T-helper 17 cell (primary cell): ENCODE results near the gene GPR142. TPM values are rescaled to one million over a fixed set of nuclear protein-coding genes. Genes with fewer than 3 reads are reported as not detected.
A peak's percentile ranks its signal among the peaks of the same experiment; 100 is the strongest.

Source experiments
- ATAC-seq: fragments of 150-1000 bp; cut with Tn5 transposase; 2 replicates; pipeline ENCODE4 v1.10.0; 2021; ENCODE audit warnings: mild to moderate bottlenecking, moderate library complexity
- DNase-seq, 3 donors: peaks; one replicate each; pipeline versions ENCODE4 v3.0.0 to v3.0.0-alpha.2; 2020 to 2021
- H3K9me3 ChIP-seq: one replicate; pipeline ENCODE4 v1.7.0; 2013; ENCODE audit warnings: low read length, mild to moderate bottlenecking; ENCODE audit not compliant: control insufficient read depth, poor library complexity, severe bottlenecking
- H3K27ac Mint-ChIP-seq: one replicate; pipeline ENCODE4 v1.8.0; 2022; ENCODE audit warnings: mild to moderate bottlenecking, moderate library complexity, mixed read lengths
- H3K27me3 Mint-ChIP-seq: one replicate; pipeline ENCODE4 v1.8.0; 2022; ENCODE audit warnings: mixed read lengths
- H3K36me3 Mint-ChIP-seq: one replicate; pipeline ENCODE4 v1.8.0; 2022; ENCODE audit warnings: low read depth, mixed read lengths
- H3K4me1 Mint-ChIP-seq: one replicate; pipeline ENCODE4 v1.8.0; 2022; ENCODE audit warnings: mild to moderate bottlenecking, mixed read lengths
- H3K4me3 Mint-ChIP-seq: one replicate; pipeline ENCODE4 v1.8.0; 2022; ENCODE audit warnings: mild to moderate bottlenecking, moderate library complexity, mixed read lengths
- total RNA-seq, 4 donors: library from RNA in 2 of 4; stranded (reverse) in 2 of 4; gene quantifications; one replicate each; pipeline ENCODE4 v1.2.3 and lab custom pipeline; 2022 to 2026

GPR142 gene
- total RNA-seq, 2 donors from 2014 or later: not detected

- peak overlapping the region; percentile 49 for H3K4me3 Mint-ChIP-seq
Observed at GRCh38 chr17:74351552-74352210, 15.6 kb upstream of the GPR142 start.

DNA sequence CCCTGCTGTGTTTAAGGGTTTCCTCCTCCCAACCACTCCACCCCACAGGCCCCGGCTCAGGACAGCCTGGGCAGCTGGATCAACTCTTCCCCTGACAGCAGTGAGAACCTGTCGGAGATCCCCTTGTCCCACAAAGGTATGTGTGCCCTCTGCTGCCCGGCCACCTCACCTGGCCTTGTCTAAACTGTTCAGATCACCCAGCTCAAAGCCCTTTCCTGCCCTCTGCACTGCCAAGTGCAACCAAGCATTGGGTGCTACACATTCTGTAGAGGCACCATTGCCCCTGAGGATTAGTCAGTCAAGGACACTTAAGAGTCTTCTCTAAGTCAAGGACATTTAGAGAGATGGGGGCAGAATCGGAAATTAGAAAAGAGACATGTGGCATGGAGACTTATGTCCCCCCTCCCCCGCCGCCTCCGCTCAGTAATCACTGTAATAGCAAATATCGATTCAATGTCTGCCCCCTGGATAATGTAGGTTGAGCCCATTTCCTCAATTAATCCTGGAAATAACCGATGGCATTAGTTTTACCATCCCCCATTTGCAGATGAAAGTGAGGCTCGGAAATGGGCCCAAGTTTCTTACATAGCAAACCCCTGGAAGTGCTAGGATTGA is 13.8 kb upstream of the GPR142 start:
- no peaks in the 10 kb centered on the region for H3K9me3 ChIP-seq
- DNase-seq (no peak), ATAC-seq (no peak)
- no peak overlapping the region for H3K4me3 Mint-ChIP-seq
- peaks cover 8% of the 10 kb centered on the region for H3K4me1 Mint-ChIP-seq
- no peaks in the 10 kb centered on the region for H3K36me3 Mint-ChIP-seq
- peaks cover 59% of the 10 kb centered on the region for H3K27me3 Mint-ChIP-seq
- H3K27ac Mint-ChIP-seq: no peak overlapping the region

More at GRCh38 chr17:74351552-74352210, 15.6 kb upstream of the GPR142 start:
- ATAC-seq (peak; percentile 44), DNase-seq (no peak)
- Mint-ChIP-seq H3K27ac (no peak overlapping the region), H3K4me1 (peaks cover 7% of the 10 kb centered on the region), H3K36me3 (no peaks in the 10 kb centered on the region), H3K27me3 (peaks cover 63% of the 10 kb centered on the region)
- H3K9me3 ChIP-seq: no peaks in the 10 kb centered on the region

DNA sequence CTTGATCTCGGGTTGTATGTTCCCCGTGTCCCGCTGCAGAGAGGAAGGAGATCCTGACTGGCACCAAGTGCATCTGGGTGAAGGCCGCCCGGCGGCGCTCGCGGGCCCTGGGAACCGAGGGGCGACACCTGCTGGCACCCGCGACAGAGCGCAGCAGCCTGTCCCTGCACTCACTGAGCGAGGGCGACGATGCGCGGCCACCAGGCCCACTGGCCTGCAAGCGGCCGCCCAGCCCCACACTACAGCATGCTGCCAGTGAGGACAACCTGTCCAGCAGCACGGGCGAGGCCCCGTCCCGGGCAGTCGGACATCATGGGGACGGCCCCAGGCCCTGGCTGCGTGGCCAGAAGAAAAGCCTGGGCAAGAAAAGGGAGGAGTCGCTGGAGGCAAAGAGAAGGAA is 13.2 kb upstream of the GPR142 start:
- DNase-seq (peak; percentile 33 to 47 (median 43)), ATAC-seq (peak; percentile 73)
- no peaks in the 10 kb centered on the region for H3K9me3 ChIP-seq
- Mint-ChIP-seq H3K27ac (no peak overlapping the region), H3K27me3 (peaks cover 57% of the 10 kb centered on the region), H3K4me3 (no peak overlapping the region), H3K4me1 (peaks cover 9% of the 10 kb centered on the region), H3K36me3 (no peaks in the 10 kb centered on the region)

GRCh38 chr17:74354561-74354960 is 12.7 kb upstream of the GPR142 start:
- DNase-seq (no peak), ATAC-seq (no peak)
- no peak overlapping the region for H3K4me3 Mint-ChIP-seq
- no peak overlapping the region for H3K27ac Mint-ChIP-seq
- H3K9me3 ChIP-seq: no peaks in the 10 kb centered on the region
- no peaks in the 10 kb centered on the region for H3K36me3 Mint-ChIP-seq
- H3K27me3 Mint-ChIP-seq: peaks cover 59% of the 10 kb centered on the region
- H3K4me1 Mint-ChIP-seq: peaks cover 9% of the 10 kb centered on the region

GRCh38 chr17:74355065-74355464 is 12.2 kb upstream of the GPR142 start:
- Mint-ChIP-seq H3K4me1 (peaks cover 9% of the 10 kb centered on the region), H3K4me3 (no peak overlapping the region)

DNA sequence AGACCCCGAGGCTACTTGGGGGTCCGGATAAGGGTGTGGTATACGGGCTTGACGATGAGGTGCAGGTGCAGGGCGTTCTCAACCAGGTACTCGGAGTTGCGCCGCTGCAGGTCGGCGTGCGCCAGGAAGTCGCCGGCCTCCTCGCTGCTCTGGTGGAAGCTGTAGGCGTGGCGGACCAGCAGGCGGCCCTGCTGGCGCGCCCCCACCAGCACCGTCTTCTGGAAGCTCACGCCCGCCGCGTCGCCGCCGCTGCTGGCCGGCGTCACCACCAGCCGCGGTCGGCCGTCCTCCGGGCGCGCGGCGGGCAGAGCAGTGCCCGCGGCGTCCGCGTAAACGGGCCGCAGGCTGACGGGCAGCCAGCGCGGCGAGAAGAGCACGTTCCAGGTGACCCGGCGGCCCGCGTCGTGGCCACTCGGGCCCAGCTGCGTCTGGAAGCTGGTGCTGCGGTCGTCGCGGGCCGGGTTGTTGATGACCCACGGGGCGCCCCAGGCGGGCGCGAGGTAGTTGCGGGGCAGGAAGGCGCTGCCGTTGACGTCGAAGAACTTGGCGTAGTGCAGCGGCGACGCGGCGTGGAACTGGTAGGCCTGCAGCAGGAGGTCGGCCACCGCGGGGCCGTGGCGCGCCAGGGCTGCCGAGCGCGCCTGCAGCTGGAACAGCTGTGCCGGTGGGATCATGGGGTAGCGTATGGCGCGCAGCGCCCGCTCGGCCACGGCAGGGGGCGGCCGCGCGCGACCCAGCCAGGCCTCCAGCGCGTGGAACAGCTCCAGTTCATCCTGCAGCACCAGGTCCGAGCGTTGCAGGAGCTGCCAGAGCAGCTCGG is 10.4 kb upstream of the GPR142 start:
- Mint-ChIP-seq H3K27me3 (peaks cover 65% of the 10 kb centered on the region), H3K4me3 (peak overlapping the region; percentile 53), H3K36me3 (no peaks in the 10 kb centered on the region), H3K4me1 (peaks cover 9% of the 10 kb centered on the region), H3K27ac (no peak overlapping the region)
- H3K9me3 ChIP-seq: no peaks in the 10 kb centered on the region
- no peak for DNase-seq
- ATAC-seq: peak; percentile 45

More at GRCh38 chr17:74355065-74355464, 12.2 kb upstream of the GPR142 start:
- no peak overlapping the region for H3K27ac Mint-ChIP-seq
- no peaks in the 10 kb centered on the region for H3K9me3 ChIP-seq
- ATAC-seq (no peak), DNase-seq (no peak)
- no peaks in the 10 kb centered on the region for H3K36me3 Mint-ChIP-seq
- peaks cover 61% of the 10 kb centered on the region for H3K27me3 Mint-ChIP-seq

DNA sequence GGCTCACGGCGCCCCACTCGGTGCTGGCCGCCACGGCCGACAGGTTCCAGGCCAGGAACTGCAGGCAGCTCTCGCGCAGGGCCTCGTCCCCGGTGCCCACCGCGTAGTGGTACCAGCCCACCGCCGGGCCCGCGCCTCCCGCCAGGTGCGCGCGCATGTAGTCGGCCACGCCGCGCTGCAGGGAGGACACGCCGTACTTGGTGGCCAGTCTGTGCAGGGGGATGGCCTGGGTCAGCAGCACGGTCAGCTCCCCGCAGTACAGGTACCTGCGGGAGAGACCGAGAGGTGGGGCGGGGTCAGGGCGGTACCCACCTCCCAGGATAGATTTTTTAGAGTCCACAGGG is 9.9 kb upstream of the GPR142 start:
- DNase-seq: no peak
- peaks cover 65% of the 10 kb centered on the region for H3K27me3 Mint-ChIP-seq
- H3K4me1 Mint-ChIP-seq: peaks cover 7% of the 10 kb centered on the region
- H3K27ac Mint-ChIP-seq: no peak overlapping the region
- H3K36me3 Mint-ChIP-seq: no peaks in the 10 kb centered on the region
- no peak overlapping the region for H3K4me3 Mint-ChIP-seq
- no peaks in the 10 kb centered on the region for H3K9me3 ChIP-seq
- ATAC-seq: no peak

DNA sequence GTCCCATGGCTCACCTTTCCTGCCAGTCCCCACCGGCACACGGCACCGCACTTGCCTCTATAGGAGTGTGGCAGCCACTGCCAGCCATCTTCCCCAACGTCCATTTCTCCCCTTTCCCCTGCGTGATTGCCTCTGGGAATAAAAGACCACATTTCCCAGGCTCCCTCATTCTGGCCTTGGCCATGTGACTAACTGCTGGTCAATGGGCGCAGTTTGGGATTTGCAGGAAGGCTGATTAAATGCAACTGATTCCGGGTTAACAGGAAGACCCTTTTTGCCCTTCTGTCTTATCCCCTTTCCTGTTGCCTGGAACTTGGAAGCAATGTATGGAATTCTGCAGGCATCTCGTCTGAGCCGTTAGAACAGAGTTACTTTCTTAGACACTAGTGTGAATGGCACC is 8.6 kb upstream of the GPR142 start:
- no peak for ATAC-seq
- Mint-ChIP-seq H3K27me3 (peaks cover 61% of the 10 kb centered on the region), H3K27ac (no peak overlapping the region), H3K4me1 (peaks cover 7% of the 10 kb centered on the region), H3K36me3 (no peaks in the 10 kb centered on the region), H3K4me3 (peak overlapping the region; percentile 71)
- H3K9me3 ChIP-seq: no peaks in the 10 kb centered on the region
- no peak for DNase-seq

GRCh38 chr17:74359916-74360315 is 7.4 kb upstream of the GPR142 start:
- peaks cover 2% of the 10 kb centered on the region for H3K4me1 Mint-ChIP-seq

DNA sequence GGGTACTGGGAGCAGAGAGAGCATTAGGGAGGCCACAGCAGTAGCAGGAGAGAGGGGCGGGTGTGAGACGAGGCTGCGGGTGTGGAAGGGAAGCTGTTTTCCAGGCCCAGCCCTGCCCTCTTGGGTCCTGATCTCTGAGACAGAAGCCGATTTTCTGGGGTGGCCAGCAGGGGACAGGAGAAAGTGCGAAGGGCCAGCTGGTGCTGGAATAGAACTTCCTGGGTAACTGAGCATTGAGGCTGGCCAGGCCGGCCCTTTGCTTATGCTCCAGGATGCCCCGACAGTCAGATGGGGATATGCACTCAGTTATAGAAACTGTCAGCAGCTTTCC is 6.4 kb upstream of the GPR142 start:
- ATAC-seq (no peak), DNase-seq (no peak)
- no peak overlapping the region for H3K4me3 Mint-ChIP-seq

More at GRCh38 chr17:74359916-74360315, 7.4 kb upstream of the GPR142 start:
- ATAC-seq: no peak
- no peak overlapping the region for H3K27ac Mint-ChIP-seq
- H3K4me3 Mint-ChIP-seq: no peak overlapping the region
- H3K36me3 Mint-ChIP-seq: no peaks in the 10 kb centered on the region
- no peak for DNase-seq
- peaks cover 49% of the 10 kb centered on the region for H3K27me3 Mint-ChIP-seq
- H3K9me3 ChIP-seq: no peaks in the 10 kb centered on the region

GRCh38 chr17:74361230-74362068 is 5.9 kb upstream of the GPR142 start, which contains the start of gene BTBD17:
Gene BTBD17, minus strand, starts transcription at chr17:74361868. Its CDS starts 49 bp downstream, at chr17:74361819.
- no peaks in the 10 kb centered on the region for H3K36me3 Mint-ChIP-seq
- peaks cover 2% of the 10 kb centered on the region for H3K4me1 Mint-ChIP-seq
- H3K9me3 ChIP-seq: no peaks in the 10 kb centered on the region
- no peak within 1 kb of the TSS for H3K27ac Mint-ChIP-seq
- H3K4me3 Mint-ChIP-seq: no peak within 1 kb of the TSS
- H3K27me3 Mint-ChIP-seq: peaks cover 42% of the 10 kb centered on the region
- peak in 2 of 3 donors; percentile 23 to 31 for DNase-seq
- peak; percentile 59 for ATAC-seq

More for the DNA sequence above, 6.4 kb upstream of the GPR142 start:
- Mint-ChIP-seq H3K36me3 (no peaks in the 10 kb centered on the region), H3K27ac (no peak overlapping the region), H3K27me3 (peaks cover 46% of the 10 kb centered on the region), H3K4me1 (peaks cover 2% of the 10 kb centered on the region)
- no peaks in the 10 kb centered on the region for H3K9me3 ChIP-seq

GRCh38 chr17:74362069-74362405 is 5.3 kb upstream of the GPR142 start:
- H3K4me3 Mint-ChIP-seq: no peak overlapping the region
- peaks cover 43% of the 10 kb centered on the region for H3K27me3 Mint-ChIP-seq
- no peaks in the 10 kb centered on the region for H3K36me3 Mint-ChIP-seq
- H3K9me3 ChIP-seq: no peaks in the 10 kb centered on the region
- H3K27ac Mint-ChIP-seq: no peak overlapping the region
- DNase-seq (no peak), ATAC-seq (no peak)
- peaks cover 2% of the 10 kb centered on the region for H3K4me1 Mint-ChIP-seq
